RWPE1 (cell line): ENCODE data around the gene GLIS1.

Experiments used
- CTCF ChIA-PET: fragments of 350-600 bp; sonication (Branson Sonifier 250); formaldehyde crosslinking; extraction: SDS; loops from one replicate; lab custom pipeline; 2021; lab: Yijun Ruan, JAX
- POLR2A ChIA-PET: fragments of 400-600 bp; formaldehyde crosslinking; extraction: SDS; loops from one replicate; lab custom pipeline; 2020; ENCODE audit warnings: antibody characterized with exemption; ENCODE audit not compliant: low non-redundant PET; lab: Yijun Ruan, JAX
- DNase-seq: peaks from one replicate; pipeline ENCODE4 v3.0.0; 2012; ENCODE audit warnings: low spot score
- H3K27ac ChIP-seq: fragments of 450-650 bp; 2 replicates; pipeline ENCODE4 v1.5.1; 2017
- CTCF ChIP-seq: fragments of 450-650 bp; conservative IDR thresholded peaks from 2 replicates; pipeline ENCODE4 v1.5.1; 2017; ENCODE audit warnings: low read depth, mild to moderate bottlenecking

GLIS1 gene

GRCh38 chr1:53725238-53725689, 13.7 kb downstream of the GLIS1 start:
- no peak for DNase-seq
- ChIA-PET CTCF (interaction anchor here (0.6 to 1.1 kb wide), 2 partner anchors 175 to 240 kb away, joined by 3 read pairs; no protein-coding TSS in a partner anchor), POLR2A (interaction anchor here (0.6 kb wide), 1 partner anchor 23 kb away, joined by 9 read pairs; no protein-coding TSS in a partner anchor)
- no peak for TF ChIP-seq CTCF
- H3K27ac ChIP-seq: no peak overlapping the region

GRCh38 chr1:53722025-53722424, 16.9 kb downstream of the GLIS1 start:
- no peak for TF ChIP-seq CTCF
- ChIA-PET CTCF (interaction anchor here (1.0 kb wide), 1 partner anchor 12 kb away, joined by 4 read pairs; no protein-coding TSS in a partner anchor), POLR2A (no interaction called here)
- no peak for DNase-seq
- H3K27ac ChIP-seq: no peak overlapping the region

- H3K27ac ChIP-seq: no peak overlapping the region
- ChIA-PET CTCF (no interaction called here), POLR2A (no interaction called here)
- DNase-seq: no peak
- no peak for TF ChIP-seq CTCF
Observed at GRCh38 chr1:53721088-53721487, 17.9 kb downstream of the GLIS1 start.

- POLR2A ChIA-PET: no interaction called here
Observed at GRCh38 chr1:53719469-53719868, 19.5 kb downstream of the GLIS1 start.

GRCh38 chr1:53718443-53718842, 20.5 kb downstream of the GLIS1 start:
- no peak for TF ChIP-seq CTCF
- CTCF ChIA-PET: interaction anchor here (0.6 kb wide), 1 partner anchor 551 kb away, joined by 3 read pairs; no protein-coding TSS in a partner anchor
- no peak overlapping the region for H3K27ac ChIP-seq
- POLR2A ChIA-PET: interaction anchor here (0.6 kb wide), 1 partner anchor 506 kb away, joined by 4 read pairs; no protein-coding TSS in a partner anchor
- DNase-seq: no peak

More at GRCh38 chr1:53719469-53719868, 19.5 kb downstream of the GLIS1 start:
- DNase-seq: no peak
- CTCF ChIA-PET: no interaction called here
- TF ChIP-seq CTCF: no peak
- H3K27ac ChIP-seq: no peak overlapping the region

GRCh38 chr1:53717025-53717804, 21.7 kb downstream of the GLIS1 start:
- H3K27ac ChIP-seq: no peak overlapping the region
- POLR2A ChIA-PET: no interaction called here
- CTCF ChIA-PET: interaction anchor here (0.7 kb wide), 1 partner anchor 61 kb away, joined by 6 read pairs; no protein-coding TSS in a partner anchor
- DNase-seq: no peak
- TF ChIP-seq CTCF: no peak
